GM18498 (cell line): ENCODE results near the gene SF3B2.
A peak's percentile ranks its signal among the peaks of the same experiment; 100 is the strongest.
"Not testable (repeated sequence)": the region's sequence is repeated elsewhere in the genome, so short reads cannot be mapped to it uniquely, and the experiment has no call there.

ENCODE experiments used
- ATAC-seq: cut with Tn5 transposase; IDR thresholded peaks from one replicate; pipeline ENCODE4 v1.9.1; 2021; ENCODE audit warnings: mild to moderate bottlenecking, moderate library complexity; ENCODE audit not compliant: unreplicated experiment

SF3B2 gene, protein sequence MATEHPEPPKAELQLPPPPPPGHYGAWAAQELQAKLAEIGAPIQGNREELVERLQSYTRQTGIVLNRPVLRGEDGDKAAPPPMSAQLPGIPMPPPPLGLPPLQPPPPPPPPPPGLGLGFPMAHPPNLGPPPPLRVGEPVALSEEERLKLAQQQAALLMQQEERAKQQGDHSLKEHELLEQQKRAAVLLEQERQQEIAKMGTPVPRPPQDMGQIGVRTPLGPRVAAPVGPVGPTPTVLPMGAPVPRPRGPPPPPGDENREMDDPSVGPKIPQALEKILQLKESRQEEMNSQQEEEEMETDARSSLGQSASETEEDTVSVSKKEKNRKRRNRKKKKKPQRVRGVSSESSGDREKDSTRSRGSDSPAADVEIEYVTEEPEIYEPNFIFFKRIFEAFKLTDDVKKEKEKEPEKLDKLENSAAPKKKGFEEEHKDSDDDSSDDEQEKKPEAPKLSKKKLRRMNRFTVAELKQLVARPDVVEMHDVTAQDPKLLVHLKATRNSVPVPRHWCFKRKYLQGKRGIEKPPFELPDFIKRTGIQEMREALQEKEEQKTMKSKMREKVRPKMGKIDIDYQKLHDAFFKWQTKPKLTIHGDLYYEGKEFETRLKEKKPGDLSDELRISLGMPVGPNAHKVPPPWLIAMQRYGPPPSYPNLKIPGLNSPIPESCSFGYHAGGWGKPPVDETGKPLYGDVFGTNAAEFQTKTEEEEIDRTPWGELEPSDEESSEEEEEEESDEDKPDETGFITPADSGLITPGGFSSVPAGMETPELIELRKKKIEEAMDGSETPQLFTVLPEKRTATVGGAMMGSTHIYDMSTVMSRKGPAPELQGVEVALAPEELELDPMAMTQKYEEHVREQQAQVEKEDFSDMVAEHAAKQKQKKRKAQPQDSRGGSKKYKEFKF

DNA sequence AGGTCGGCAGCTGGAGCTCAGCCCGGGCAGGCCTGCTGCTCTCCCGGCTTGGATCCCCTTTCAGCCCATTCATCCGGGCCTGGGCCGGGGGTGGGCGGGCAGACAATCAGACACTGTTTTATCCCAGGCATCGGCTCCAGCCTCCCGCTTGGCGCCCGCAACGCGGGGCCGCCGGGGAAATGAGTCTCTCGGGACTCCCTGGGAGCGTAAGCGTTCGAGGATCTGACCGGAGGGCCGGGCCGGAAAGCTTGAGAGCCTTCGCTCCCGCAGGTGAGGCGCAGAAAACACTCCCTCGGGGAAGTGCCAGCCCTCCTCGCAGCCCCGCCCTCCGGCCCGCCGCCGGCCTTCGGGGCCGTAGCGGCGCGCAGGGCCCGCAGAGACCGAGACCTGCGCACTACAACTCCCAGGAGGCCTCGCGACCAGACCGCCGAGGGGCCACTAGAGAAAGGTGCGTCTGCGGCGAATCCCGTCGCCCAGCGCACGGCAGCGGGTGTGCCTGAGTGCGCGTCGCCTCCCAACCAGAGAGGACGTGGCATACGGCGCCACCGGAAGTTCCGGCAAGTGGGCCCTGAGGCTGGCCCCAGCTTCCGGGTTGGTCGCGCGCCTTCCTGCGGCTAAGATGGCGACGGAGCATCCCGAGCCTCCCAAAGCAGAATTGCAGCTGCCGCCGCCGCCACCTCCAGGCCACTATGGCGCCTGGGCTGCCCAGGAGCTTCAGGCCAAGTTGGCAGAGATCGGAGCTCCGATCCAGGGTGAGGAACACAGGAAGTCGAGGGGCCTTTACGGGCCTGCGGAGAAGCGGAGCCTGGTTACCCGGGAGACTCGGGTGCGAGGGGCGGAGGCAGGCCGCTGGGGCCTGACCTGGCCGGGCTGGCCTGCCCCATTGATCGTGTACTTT is at the start of gene SF3B2:
Gene SF3B2 (plus strand): TSS at position 599 of the 898 bp plus-strand sequence. CDS start 21 bp downstream, at position 620.
- peak; percentile 96 for ATAC-seq

DNA sequence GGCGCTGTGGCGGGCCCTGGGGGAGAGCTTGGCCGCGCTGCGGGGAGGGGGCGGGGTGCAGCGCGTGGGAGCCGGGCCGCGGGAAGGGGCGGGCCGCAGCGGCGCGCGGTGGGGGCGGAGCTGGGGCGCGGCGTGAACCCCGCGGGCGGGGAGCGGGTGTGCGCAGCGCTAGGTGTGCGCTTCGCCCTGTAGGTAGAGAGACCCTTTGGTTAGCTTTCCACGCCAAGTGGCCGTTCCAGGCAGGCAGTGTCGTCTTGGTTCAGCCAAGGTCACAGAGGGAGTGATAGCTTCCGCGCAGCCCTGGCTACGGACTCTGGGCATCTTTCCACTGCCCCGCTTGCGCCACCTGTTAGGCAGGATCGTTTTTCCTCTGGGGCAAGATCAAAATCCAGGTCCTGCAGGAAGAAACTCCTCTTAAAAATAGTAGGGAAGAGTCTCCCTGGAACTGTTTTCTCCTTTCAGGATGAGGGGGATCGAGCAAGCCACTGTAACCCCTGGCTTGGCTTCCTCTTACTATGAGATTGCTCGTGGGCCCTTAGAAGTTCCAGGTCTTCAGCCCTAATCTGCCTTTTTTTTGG is 49.4 kb upstream of the SF3B2 start:
- peak; percentile 58 for ATAC-seq

DNA sequence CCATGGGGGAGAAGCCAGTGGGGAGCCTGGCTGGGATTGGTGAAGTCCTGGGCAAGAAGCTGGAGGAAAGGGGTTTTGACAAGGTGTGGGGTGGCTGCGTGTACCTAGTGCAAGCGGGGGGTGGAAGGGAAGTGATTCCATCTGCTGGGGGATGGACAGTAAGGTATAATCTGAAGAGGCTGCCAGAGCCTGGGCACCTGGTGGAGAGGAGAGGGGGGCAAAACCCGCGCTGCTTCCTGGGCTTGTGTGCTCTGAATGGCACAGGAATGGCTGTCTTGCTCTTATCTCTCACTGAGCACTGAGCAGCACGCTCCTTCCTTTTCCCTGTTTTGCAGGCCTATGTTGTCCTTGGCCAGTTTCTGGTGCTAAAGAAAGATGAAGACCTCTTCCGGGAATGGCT is 48.9 kb upstream of the SF3B2 start:
- no peak for ATAC-seq

DNA sequence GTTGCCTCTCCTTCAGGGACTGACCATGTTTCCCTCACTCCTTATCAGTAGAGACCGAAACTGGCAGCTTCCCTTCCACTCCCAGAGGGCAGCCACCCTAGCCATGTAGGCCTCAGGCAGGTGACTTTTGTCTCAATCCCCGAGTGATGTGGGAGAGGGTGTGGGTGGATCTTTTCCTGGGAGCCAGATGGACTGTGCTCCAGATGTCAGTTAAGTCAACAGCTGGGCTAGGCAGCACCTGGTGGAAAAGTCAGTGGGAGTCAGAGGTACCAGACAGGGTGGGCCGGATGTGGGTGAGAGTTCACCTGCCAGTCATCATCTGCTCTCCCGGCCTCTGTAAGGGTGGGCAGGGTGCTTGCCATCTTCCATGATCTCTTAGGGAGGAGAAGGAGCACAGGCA is 48.0 kb upstream of the SF3B2 start:
- no peak for ATAC-seq

DNA sequence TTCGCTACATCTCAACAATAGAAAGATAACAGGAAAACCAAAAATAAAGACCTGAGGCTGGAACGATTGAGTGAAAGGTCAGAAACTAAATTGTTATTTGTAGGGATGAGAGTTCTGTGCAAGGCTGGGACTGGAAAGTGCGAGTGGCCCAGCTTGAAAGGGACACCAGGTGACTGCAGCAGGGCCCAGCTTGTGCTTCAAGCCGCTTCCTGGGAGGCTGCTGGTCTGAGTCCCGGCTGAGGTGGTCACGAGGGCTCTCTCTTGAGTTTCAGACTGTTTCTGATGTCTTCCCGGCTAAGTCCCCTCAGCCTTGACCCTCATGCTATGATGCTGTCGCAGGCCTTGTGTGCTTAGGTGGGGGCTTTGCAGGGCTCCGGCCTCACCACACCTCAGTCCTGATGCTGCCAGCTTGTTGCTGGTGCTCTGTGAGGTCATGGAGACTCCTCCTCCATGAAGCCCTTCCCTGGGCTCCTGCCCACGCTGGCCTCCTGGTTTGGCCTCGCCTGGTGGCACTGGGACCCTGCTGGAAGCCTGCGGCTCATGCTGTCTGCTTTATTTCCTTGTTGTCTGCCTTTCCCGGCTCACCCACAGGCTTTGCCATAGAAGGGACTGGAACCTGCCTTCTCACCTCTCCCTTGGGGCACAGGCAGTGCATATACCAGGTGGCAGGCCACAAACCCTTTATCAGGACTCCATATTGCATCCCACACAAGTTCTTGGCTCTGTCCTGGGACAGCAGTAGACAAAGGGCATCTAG is 45.9 kb upstream of the SF3B2 start:
- no peak for ATAC-seq

DNA sequence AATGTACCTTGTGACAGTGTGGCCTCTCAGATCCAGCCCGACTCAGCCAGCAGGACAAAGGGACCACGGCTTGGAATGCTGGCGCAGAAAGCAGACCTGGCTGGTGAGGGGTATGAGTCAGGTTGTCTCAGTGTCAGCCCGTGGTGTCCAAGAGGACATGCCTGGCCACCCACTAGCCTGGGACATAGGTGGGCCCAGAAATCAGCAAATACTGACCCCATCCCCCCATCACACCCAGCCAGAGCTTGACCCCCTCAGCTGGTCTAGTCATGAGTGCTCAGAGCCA is 45.3 kb upstream of the SF3B2 start:
- no peak for ATAC-seq

DNA sequence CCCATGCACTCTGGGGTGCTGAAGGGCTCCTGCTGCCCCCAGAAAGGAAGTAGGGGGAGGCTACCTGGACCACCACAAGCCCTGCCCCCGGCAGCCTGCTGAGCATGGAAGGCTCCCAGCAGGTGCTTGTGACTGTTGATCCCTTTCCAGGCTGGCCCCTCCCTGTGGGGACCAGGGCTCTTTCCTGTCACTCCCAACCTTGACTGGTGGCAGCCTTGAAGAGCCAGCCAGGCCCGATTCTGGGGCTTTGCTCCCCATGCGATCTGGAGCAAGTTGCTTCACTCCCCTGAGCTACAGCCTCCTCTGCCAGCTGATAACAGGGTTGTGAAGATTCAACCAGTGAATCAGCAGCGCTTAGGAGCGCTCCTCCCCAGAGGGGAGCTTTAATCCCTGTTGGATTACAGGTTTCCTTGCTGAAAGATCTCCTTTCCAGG is 44.9 kb upstream of the SF3B2 start:
- ATAC-seq: no peak

DNA sequence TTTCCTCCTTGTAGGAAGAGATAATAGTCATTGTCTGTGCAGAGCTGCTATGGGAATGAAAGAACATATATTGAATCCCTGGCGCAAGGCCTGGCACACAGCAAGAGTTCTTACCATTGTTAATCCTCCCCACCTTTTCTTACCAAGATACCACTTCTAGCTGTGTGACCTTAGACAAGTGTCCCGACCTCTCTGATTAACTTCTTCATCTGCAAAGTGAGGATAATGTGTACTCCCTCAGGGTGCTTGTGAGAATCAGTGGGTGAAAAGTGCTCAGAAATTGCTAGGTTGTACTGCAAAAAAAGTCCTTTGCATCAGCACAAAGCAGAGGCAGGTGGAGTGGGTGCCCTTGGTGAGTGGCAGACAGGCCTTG is 44.1 kb upstream of the SF3B2 start:
- ATAC-seq: no peak

DNA sequence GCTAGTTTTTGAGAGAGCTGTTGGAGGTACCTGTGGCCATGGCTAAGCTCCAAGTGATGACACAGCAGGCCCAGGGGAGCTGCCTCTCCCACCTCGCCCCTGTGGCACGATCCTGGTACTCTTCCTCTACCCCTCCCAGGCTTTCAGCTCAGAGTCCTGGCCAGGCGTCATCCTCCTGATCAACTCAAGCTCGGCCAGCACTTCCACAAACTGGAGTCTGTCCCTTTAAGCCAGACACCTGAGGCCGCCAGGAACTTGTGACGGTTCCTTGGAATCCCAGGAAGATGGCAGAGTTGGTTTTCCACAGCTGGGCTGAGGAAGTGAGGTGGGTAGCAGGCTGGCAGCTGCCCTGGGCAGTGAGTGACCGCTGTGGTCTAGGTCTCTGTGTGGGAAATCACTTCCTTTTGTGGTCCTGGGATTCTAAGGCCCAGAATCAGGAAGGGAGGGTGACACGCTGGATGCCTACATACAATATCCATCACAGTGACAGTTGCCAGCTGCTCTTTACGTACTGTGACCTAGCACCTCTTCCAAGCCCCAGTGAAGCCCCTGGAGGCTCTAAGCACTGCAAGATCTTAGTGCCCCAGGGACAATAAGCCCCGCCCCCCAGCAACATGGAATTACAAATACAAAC is 43.6 kb upstream of the SF3B2 start:
- ATAC-seq: no peak

DNA sequence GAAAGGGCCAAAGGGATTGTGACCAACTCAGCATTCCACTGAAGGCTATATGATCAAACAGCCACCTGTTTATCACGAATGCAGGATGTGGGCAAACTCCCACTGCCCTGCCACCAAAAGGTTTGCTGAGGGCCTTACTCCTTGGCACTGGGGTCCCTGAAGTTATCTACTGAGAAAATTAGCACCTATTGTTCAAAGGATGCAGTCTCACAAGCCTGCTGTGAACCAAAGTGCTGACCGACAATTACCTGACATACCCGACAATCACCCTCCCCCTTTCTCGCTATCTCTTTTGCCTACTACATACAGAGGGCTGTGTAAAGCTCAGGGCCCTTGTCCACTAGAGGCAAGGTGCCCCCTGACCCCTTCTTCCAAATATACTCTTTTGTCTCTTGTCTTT is 42.1 kb upstream of the SF3B2 start:
- ATAC-seq: not testable (repeated sequence)

DNA sequence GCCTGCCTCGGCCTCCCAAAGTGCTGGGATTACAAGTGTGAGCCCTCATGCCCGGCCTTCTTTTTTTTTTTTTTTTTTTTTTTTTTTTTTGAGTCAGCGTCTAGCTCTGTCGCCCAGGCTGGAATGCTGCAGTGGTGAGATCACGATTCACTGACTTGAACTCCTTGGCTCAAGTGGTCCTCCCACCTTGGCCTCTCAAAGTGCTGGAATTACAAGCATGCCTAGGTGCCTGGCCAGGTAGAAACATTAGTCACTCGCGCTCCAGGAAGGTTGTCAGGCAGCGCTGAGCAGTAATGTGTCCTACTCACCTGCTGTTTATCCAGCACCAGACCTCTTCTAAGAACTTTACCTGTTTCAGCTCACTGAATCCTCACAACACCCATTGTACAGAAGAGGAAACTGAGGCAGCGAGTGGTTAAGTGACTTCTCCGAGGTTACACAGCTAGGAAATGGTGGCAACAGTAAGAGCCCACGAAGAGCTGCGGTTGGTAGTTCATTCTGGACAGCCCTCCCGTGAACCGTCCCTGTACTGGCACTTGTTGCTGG is 40.9 kb upstream of the SF3B2 start:
- ATAC-seq: no peak

DNA sequence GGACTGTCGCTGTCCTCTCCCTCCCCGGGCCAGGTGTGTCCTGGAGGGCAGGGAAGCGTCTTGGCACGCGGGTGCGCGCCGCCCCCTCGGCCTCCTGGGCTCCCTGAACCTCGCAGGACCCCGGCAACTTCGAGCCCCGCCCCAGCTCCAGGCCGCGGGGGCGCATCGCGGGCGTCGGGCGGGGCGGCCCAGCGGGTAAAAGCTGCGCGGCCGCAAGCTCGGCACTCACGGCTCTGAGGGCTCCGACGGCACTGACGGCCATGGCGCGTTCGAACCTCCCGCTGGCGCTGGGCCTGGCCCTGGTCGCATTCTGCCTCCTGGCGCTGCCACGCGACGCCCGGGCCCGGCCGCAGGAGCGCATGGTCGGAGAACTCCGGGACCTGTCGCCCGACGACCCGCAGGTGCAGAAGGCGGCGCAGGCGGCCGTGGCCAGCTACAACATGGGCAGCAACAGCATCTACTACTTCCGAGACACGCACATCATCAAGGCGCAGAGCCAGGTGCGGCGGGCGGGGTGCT is 40.3 kb upstream of the SF3B2 start, which contains the start of gene CST6:
Gene CST6 (plus strand): TSS at position 224 of the 519 bp plus-strand sequence. CDS start 37 bp downstream, at position 261.
- ATAC-seq: no peak

DNA sequence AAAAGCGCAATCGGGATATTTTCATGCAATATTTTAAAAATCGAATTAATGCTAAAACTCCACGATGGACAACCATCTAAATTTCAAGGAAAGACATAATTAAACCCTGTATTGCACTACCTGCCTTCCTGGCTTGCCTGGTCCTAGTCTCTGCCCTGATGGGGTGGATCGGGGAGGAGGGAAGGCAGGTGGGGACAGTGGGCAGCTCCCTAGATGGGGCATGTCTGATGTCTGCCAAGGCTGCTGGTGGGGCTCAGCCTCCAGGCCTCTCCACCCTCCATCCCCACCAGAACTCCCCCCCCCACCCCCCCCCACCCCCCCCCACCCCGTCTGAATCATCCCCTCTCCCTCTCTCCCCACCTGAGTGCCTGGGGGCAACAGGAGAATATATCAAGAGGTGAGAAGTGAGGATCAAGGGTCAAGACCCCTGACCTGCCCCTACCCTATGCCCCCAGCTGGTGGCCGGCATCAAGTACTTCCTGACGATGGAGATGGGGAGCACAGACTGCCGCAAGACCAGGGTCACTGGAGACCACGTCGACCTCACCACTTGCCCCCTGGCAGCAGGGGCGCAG is 39.7 kb upstream of the SF3B2 start:
- ATAC-seq: no peak

DNA sequence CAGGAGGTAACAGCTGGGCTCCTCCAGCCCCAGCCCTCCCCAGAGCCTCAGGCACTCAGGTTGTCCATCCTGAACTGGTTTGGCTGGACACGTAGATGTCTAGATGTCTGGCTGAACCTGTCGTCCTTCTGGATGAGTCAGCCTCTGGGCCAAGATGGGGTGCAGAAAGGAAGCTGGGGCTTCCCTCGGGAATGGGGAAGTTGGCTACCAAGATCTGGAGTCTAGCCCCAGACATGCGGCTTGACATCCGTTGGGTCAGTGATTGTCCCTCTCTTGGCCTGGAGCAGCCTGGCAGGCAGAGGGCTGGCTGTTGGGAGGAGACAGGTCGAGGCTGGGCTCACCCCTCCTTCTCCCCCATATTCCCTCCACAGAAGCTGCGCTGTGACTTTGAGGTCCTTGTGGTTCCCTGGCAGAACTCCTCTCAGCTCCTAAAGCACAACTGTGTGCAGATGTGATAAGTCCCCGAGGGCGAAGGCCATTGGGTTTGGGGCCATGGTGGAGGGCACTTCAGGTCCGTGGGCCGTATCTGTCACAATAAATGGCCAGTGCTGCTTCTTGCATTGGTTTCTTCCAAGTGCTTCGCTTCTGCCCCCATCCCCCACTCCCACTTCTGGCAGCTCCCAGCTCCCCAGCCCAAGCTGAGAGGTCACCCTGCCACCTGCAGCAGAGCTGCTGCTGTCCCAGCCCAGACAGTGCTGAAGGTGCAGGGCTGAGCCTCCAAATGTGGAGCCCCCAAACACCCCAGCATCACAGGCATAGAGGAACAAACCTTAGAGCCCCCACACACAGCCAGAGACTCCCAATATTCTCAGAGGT is 39.0 kb upstream of the SF3B2 start:
- no peak for ATAC-seq

DNA sequence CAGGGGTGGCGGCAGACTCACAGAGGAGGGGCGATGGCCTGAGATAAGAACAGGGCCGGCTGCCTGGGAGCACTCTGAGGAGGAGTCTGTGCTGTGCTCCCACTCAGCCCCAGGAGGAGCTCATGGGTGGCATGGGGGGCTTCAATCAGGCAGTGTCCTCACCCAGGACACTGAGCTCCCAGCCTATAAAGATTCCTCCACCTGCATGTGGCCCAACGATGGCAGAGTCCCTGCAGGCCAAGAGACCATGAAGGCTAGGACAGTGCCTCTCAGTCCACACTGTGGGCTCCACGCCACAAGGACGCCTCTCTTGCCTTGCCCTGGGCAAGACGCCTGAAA is 38.4 kb upstream of the SF3B2 start:
- ATAC-seq: no peak

DNA sequence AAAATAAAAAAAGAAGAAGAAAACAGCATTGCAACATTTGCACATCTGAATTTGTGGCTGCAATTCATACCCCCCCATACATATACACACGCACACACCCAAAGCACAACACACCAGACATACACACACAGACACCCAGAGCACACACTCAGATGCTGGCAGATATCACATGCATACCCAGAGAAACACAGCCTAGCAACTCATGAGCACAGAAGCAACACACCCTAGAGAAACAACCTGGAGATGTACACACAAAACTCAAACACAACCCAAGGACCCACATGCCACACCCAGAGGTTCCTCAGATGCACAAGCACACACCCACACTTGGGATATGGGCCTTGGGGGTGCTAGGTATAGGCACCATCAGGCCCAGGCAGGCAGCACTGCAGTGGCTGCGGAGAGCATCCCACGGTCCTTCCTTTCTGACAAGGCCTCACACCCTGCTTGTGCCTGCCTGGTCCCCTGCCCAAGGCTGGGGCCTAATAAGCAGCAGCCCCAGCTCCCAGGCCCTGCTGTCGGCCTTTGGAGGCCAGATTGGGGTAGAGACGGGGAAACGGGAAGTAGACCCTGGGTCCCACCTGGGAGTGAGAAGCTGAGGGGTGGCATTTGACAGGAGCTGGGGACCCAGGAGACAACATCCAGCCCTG is 37.2 kb upstream of the SF3B2 start:
- no peak for ATAC-seq

DNA sequence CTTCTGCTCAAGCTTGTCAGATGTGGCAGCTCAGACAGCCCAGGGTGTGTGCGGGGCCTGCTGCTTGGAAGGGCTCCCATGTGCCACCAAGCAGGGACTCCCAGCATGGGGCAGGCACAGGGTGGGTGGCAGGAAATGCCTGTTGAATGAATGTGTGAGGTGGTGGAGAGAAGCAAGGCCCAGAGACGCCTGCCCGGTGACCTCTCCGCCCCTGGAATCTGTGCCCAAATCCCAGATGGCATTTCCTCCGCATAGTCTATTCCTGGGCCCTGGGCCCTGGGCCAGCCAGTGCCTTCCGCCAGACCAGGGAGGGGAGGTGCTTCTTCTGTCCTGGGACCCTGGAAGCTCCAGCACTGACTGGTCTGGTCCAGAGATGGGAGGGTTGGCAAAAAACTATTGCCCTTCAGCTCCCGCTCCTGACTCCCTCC is 36.7 kb upstream of the SF3B2 start:
- ATAC-seq: no peak
